Neural cell (in vitro differentiated cells): ENCODE data around the gene TRABD2A.

Experiments used
- EP300 ChIP-seq: fragments of 450-650 bp; conservative IDR thresholded peaks from 2 replicates; pipeline ENCODE4 v1.6.1; 2014; ENCODE audit warnings: antibody characterized with exemption, mild to moderate bottlenecking, moderate library complexity; ENCODE audit not compliant: poor library complexity, severe bottlenecking
- EZH2 ChIP-seq: fragments of 200-600, 300-800 bp; shearing (Covaris generic), sonication (generic); IDR thresholded peaks from 2 replicates; pipeline ENCODE4 v1.6.1; 2014; ENCODE audit warnings: antibody characterized with exemption, low read length, borderline replicate concordance, mild to moderate bottlenecking; ENCODE audit not compliant: insufficient read depth, poor library complexity, severe bottlenecking
- RAD21 ChIP-seq: fragments of 450-650 bp; conservative IDR thresholded peaks from 2 replicates; pipeline ENCODE4 v1.6.1; 2014; ENCODE audit warnings: antibody characterized with exemption, mild to moderate bottlenecking, moderate library complexity
- SMC3 ChIP-seq: fragments of 450-650 bp; conservative IDR thresholded peaks from 2 replicates; pipeline ENCODE4 v1.6.1; 2014; ENCODE audit warnings: antibody characterized with exemption, mild to moderate bottlenecking, moderate library complexity; ENCODE audit not compliant: poor library complexity
- TF ChIP-seq, protein P1 (sequence below): fragments of 450-650 bp; IDR thresholded peaks from 2 replicates; pipeline ENCODE4 v1.5.1; 2014; ENCODE audit warnings: antibody characterized with exemption, mild to moderate bottlenecking, moderate library complexity; ENCODE audit not compliant: poor library complexity, severe bottlenecking

DNA sequence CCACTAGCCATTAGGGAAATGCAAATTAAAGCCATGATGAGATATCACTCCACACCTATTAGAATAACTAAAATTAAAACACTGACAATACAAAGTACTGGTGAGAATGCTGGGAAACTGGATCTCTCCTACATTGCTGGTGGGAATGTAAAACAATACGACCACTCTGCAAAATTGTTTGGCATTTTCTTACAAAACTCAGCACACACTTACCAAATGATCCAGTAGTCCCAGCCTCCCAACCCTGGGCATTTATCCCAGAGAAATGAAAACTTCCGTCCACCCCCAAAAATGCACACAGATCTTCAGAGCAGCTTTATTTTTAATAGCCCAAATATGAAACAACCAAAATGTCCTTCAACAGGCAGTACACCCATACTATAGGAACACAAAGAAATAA lies 15.7 kb upstream of the TRABD2A start:
- TF ChIP-seq, protein P1, sequence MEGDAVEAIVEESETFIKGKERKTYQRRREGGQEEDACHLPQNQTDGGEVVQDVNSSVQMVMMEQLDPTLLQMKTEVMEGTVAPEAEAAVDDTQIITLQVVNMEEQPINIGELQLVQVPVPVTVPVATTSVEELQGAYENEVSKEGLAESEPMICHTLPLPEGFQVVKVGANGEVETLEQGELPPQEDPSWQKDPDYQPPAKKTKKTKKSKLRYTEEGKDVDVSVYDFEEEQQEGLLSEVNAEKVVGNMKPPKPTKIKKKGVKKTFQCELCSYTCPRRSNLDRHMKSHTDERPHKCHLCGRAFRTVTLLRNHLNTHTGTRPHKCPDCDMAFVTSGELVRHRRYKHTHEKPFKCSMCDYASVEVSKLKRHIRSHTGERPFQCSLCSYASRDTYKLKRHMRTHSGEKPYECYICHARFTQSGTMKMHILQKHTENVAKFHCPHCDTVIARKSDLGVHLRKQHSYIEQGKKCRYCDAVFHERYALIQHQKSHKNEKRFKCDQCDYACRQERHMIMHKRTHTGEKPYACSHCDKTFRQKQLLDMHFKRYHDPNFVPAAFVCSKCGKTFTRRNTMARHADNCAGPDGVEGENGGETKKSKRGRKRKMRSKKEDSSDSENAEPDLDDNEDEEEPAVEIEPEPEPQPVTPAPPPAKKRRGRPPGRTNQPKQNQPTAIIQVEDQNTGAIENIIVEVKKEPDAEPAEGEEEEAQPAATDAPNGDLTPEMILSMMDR: no peak
- TF ChIP-seq SMC3 (no peak), RAD21 (no peak), EP300 (no peak), EZH2 (no peak)
